Measurements from ENCODE around the gene VAMP2.

Gene VAMP2

GRCh38 chr17:8162997-8163977 lies 539 bp upstream of the VAMP2 start:
- FAIRE-seq (no peak), DNase-seq (ENCODE audit: insufficient read length, low spot score) (no peak)
- TF ChIP-seq, protein P1, sequence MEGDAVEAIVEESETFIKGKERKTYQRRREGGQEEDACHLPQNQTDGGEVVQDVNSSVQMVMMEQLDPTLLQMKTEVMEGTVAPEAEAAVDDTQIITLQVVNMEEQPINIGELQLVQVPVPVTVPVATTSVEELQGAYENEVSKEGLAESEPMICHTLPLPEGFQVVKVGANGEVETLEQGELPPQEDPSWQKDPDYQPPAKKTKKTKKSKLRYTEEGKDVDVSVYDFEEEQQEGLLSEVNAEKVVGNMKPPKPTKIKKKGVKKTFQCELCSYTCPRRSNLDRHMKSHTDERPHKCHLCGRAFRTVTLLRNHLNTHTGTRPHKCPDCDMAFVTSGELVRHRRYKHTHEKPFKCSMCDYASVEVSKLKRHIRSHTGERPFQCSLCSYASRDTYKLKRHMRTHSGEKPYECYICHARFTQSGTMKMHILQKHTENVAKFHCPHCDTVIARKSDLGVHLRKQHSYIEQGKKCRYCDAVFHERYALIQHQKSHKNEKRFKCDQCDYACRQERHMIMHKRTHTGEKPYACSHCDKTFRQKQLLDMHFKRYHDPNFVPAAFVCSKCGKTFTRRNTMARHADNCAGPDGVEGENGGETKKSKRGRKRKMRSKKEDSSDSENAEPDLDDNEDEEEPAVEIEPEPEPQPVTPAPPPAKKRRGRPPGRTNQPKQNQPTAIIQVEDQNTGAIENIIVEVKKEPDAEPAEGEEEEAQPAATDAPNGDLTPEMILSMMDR (IDR thresholded peaks at IDR 0.05; ENCODE audit: insufficient read depth, missing control alignments): no peak

- TF ChIP-seq, protein P1 (IDR thresholded peaks at IDR 0.05; ENCODE audit: insufficient read depth, missing control alignments): no peak
- FAIRE-seq (no peak), DNase-seq (ENCODE audit: insufficient read length, low spot score) (no peak)
These were observed 1.2 kb downstream of the VAMP2 start for GRCh38 chr17:8161289-8162232.

DNA sequence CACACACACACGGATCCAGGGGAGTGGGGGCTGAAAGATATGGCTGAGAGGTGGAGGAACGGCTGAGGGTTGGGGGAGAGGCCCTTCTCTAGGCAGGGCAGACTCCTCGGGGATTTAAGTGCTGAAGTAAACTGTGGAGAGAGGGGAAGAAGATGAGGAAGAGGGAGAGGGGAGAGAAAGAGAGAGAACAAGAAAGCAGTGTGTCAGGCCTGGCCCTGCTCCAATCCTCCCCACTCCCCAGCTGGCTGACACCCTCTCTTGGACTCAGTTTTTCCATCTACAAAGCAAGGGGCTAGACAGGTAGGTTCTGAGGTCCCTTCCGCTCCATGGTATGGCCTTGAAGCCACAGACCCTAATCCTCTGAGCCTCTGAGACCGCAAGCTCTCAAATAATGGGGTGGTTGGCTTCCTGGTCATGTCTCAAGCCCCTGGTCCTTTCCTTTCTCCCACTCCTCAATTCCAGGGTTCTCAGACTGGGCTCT lies 2.0 kb downstream of the VAMP2 start:
- DNase-seq (ENCODE audit: insufficient read length, low spot score) (no peak), FAIRE-seq (no peak)
- TF ChIP-seq, protein P1 (IDR thresholded peaks at IDR 0.05; ENCODE audit: insufficient read depth, missing control alignments): no peak

- TF ChIP-seq, protein P1 (IDR thresholded peaks at IDR 0.05; ENCODE audit: insufficient read depth, missing control alignments): no peak
- FAIRE-seq: no peak
These were observed 2.5 kb downstream of the VAMP2 start for GRCh38 chr17:8160224-8160577.

DNA sequence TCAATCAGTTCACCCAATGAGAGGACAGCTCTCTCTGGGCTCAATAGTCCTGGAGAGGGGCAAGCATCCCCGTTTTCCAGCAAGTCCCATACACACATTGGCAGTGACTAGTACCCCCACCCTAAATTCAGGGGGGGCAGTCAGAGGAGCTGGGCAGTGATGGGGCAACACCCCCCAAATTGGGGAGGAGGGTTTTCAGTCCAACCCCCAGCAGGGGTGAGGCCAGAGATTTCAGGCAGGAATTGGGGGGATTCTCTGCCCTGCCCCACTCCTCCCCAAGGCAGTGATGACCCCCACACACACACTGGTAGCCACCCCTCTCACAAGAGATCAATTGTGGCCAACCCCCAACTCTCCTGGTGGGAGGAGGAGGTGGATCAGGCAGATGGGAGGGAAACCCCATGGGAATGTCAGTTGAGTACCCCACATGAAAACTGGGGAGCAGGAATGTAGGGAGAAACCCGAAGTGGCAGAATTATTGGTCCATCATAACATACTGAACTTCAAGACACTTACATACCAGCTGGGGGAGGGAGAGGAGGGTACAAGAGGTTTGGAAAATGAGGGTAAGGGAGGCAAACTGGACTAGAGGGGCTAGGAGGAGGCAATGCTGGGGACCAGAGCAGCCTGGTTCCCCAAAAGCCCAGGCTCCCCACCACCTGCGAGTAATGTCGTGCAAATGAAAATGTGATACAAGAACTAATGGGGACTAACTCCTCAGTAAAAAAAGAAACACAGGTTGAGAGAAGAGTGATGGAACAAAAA lies 3.1 kb downstream of the VAMP2 start:
- DNase-seq (ENCODE audit: insufficient read length, low spot score) (no peak), FAIRE-seq (no peak)
- TF ChIP-seq, protein P1 (IDR thresholded peaks at IDR 0.05; ENCODE audit: insufficient read depth, missing control alignments): no peak

More at GRCh38 chr17:8160224-8160577, 2.5 kb downstream of the VAMP2 start:
- DNase-seq (ENCODE audit: insufficient read length, low spot score): no peak

DNA sequence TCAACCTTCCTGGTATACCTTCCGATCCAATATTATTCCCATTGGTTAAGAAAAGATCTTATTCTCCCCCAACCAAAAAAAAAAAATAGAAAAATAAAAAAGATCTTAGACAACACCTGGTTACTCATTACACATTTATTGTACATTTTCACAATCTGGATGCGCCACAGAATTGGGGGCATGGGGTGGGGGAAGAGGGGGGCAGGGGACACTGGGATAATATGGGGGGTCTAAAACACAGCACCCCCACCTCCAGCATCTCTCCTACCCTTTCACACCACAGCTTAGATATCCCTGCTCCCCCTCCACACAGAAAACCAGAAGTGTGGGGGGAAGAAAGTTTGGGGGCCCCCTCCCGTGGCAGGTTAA lies 3.7 kb downstream of the VAMP2 start:
- DNase-seq (ENCODE audit: insufficient read length, low spot score) (no peak), FAIRE-seq (no peak)
- TF ChIP-seq, protein P1 (IDR thresholded peaks at IDR 0.05; ENCODE audit: insufficient read depth, missing control alignments): no peak

Measured in D721Med (cell line).